WI38 (cell line): ENCODE data around the gene TXNL4A.

Experiments used
- H3K4me3 ChIP-seq: 2 replicates; pipeline ENCODE4 v1.5.1; 2011; ENCODE audit warnings: low read depth, mild to moderate bottlenecking, control low read depth, low read length
- CTCF ChIP-seq: IDR thresholded peaks from 2 replicates; pipeline ENCODE4 v1.5.1; 2012; ENCODE audit warnings: low read depth, mild to moderate bottlenecking, control low read depth, low read length

The TXNL4A gene

GRCh38 chr18:79924814-79925731 lies 63.3 kb downstream of the TXNL4A start:
- H3K4me3 ChIP-seq = no peak overlapping the region
- TF ChIP-seq CTCF = no peak

- no peak overlapping the region for H3K4me3 ChIP-seq
- no peak for TF ChIP-seq CTCF
Measured at GRCh38 chr18:79923896-79924585, 64.3 kb downstream of the TXNL4A start.

- TF ChIP-seq CTCF = no peak
Measured at GRCh38 chr18:79922971-79923411, 65.4 kb downstream of the TXNL4A start.

GRCh38 chr18:79921984-79922965 lies 66.1 kb downstream of the TXNL4A start:
- no peak for TF ChIP-seq CTCF
- no peak overlapping the region for H3K4me3 ChIP-seq

More at GRCh38 chr18:79922971-79923411, 65.4 kb downstream of the TXNL4A start:
- no peak overlapping the region for H3K4me3 ChIP-seq
